Memory B cell (primary cell): ENCODE data around the gene EXOC7.

Source experiments
- ATAC-seq: fragments of 150-1000 bp; cut with Tn5 transposase; 2 replicates; pipeline ENCODE4 v1.10.0; 2021; ENCODE audit warnings: low read depth, mild to moderate bottlenecking, moderate library complexity
- DNase-seq, 2 donors: peaks; one replicate each; pipeline ENCODE4 v3.0.0; 2022; ENCODE audit warnings: low spot score in 2 of 2
- H3K27ac Mint-ChIP-seq: one replicate; pipeline ENCODE4 v1.8.0; 2022; ENCODE audit warnings: mild to moderate bottlenecking, moderate library complexity, mixed read lengths
- H3K27me3 Mint-ChIP-seq: one replicate; pipeline ENCODE4 v1.8.0; 2022; ENCODE audit warnings: mixed read lengths
- H3K36me3 Mint-ChIP-seq: one replicate; pipeline ENCODE4 v1.8.0; 2022; ENCODE audit warnings: mild to moderate bottlenecking, mixed read lengths
- H3K4me1 Mint-ChIP-seq: one replicate; pipeline ENCODE4 v1.8.0; 2022; ENCODE audit warnings: mixed read lengths
- H3K4me3 Mint-ChIP-seq: one replicate; pipeline ENCODE4 v1.8.0; 2022; ENCODE audit warnings: mild to moderate bottlenecking, moderate library complexity, mixed read lengths
- H3K9me3 Mint-ChIP-seq: one replicate; pipeline ENCODE4 v1.8.0; 2022; ENCODE audit warnings: mixed read lengths

Gene EXOC7

GRCh38 chr17:76103274-76104139, at the start of gene EXOC7:
EXOC7 (minus strand) TSS chr17:76103787; CDS start chr17:76103692, 95 bp downstream.
- H3K27me3 Mint-ChIP-seq, result no peaks in the 10 kb centered on the region
- peaks cover 14% of the 10 kb centered on the region for H3K36me3 Mint-ChIP-seq
- DNase-seq, result peak; percentile 90 to 92
- ATAC-seq, result peak; percentile 94
- H3K4me3 Mint-ChIP-seq, result peak within 1 kb of the TSS; percentile 95
- peak within 1 kb of the TSS; percentile 96 for H3K27ac Mint-ChIP-seq
- peaks cover 15% of the 10 kb centered on the region for H3K4me1 Mint-ChIP-seq
- no peaks in the 10 kb centered on the region for H3K9me3 Mint-ChIP-seq

GRCh38 chr17:76153202-76153601, 49.6 kb upstream of the EXOC7 start:
- Mint-ChIP-seq H3K4me1 (no peaks in the 10 kb centered on the region), H3K27me3 (peaks cover 11% of the 10 kb centered on the region), H3K36me3 (no peaks in the 10 kb centered on the region), H3K4me3 (no peak overlapping the region), H3K9me3 (no peaks in the 10 kb centered on the region), H3K27ac (no peak overlapping the region)
- DNase-seq (no peak), ATAC-seq (no peak)

GRCh38 chr17:76152591-76152990, 49.0 kb upstream of the EXOC7 start:
- Mint-ChIP-seq H3K27ac (no peak overlapping the region), H3K27me3 (peaks cover 7% of the 10 kb centered on the region), H3K9me3 (no peaks in the 10 kb centered on the region), H3K4me1 (no peaks in the 10 kb centered on the region), H3K36me3 (no peaks in the 10 kb centered on the region), H3K4me3 (no peak overlapping the region)
- DNase-seq, result no peak
- no peak for ATAC-seq

GRCh38 chr17:76151896-76152454, 48.4 kb upstream of the EXOC7 start:
- ATAC-seq, result no peak
- no peaks in the 10 kb centered on the region for H3K9me3 Mint-ChIP-seq
- no peak overlapping the region for H3K27ac Mint-ChIP-seq
- peaks cover 3% of the 10 kb centered on the region for H3K27me3 Mint-ChIP-seq
- no peak overlapping the region for H3K4me3 Mint-ChIP-seq
- DNase-seq, result no peak
- no peaks in the 10 kb centered on the region for H3K36me3 Mint-ChIP-seq
- H3K4me1 Mint-ChIP-seq, result no peaks in the 10 kb centered on the region

GRCh38 chr17:76150712-76151622, 47.4 kb upstream of the EXOC7 start:
- Mint-ChIP-seq H3K27me3 (no peaks in the 10 kb centered on the region), H3K9me3 (no peaks in the 10 kb centered on the region), H3K4me1 (peaks cover 6% of the 10 kb centered on the region), H3K36me3 (no peaks in the 10 kb centered on the region), H3K4me3 (no peak overlapping the region), H3K27ac (no peak overlapping the region)
- DNase-seq, result no peak
- ATAC-seq, result no peak

GRCh38 chr17:76149214-76149613, 45.6 kb upstream of the EXOC7 start:
- Mint-ChIP-seq H3K9me3 (no peaks in the 10 kb centered on the region), H3K4me1 (peaks cover 19% of the 10 kb centered on the region), H3K27me3 (no peaks in the 10 kb centered on the region), H3K36me3 (no peaks in the 10 kb centered on the region), H3K27ac (peak overlapping the region; percentile 58), H3K4me3 (no peak overlapping the region)
- no peak for DNase-seq
- ATAC-seq, result no peak

GRCh38 chr17:76148015-76148326, 44.4 kb upstream of the EXOC7 start:
- no peak overlapping the region for H3K27ac Mint-ChIP-seq
- H3K36me3 Mint-ChIP-seq, result no peaks in the 10 kb centered on the region
- peaks cover 23% of the 10 kb centered on the region for H3K4me1 Mint-ChIP-seq

GRCh38 chr17:76147211-76148014, 43.8 kb upstream of the EXOC7 start:
- ATAC-seq (no peak), DNase-seq (no peak)
- Mint-ChIP-seq H3K4me3 (no peak overlapping the region), H3K36me3 (no peaks in the 10 kb centered on the region), H3K4me1 (peaks cover 23% of the 10 kb centered on the region), H3K9me3 (no peaks in the 10 kb centered on the region), H3K27me3 (no peaks in the 10 kb centered on the region), H3K27ac (no peak overlapping the region)

More at GRCh38 chr17:76148015-76148326, 44.4 kb upstream of the EXOC7 start:
- no peak for ATAC-seq
- H3K27me3 Mint-ChIP-seq, result no peaks in the 10 kb centered on the region
- no peak overlapping the region for H3K4me3 Mint-ChIP-seq
- no peaks in the 10 kb centered on the region for H3K9me3 Mint-ChIP-seq
- DNase-seq, result no peak

- Mint-ChIP-seq H3K9me3 (no peaks in the 10 kb centered on the region), H3K4me3 (peak overlapping the region; percentile 78), H3K36me3 (no peaks in the 10 kb centered on the region), H3K27ac (peak overlapping the region; percentile 90), H3K4me1 (peaks cover 29% of the 10 kb centered on the region), H3K27me3 (no peaks in the 10 kb centered on the region)
- DNase-seq (no peak), ATAC-seq (no peak)
Observed at GRCh38 chr17:76146053-76146851, 42.7 kb upstream of the EXOC7 start.

- Mint-ChIP-seq H3K9me3 (no peaks in the 10 kb centered on the region), H3K36me3 (no peaks in the 10 kb centered on the region), H3K27me3 (peaks cover 1% of the 10 kb centered on the region), H3K4me3 (peak overlapping the region; percentile 78), H3K4me1 (peaks cover 32% of the 10 kb centered on the region), H3K27ac (peak overlapping the region; percentile 90)
- peak in 1 of 2 donors; percentile 29 for DNase-seq
- peak; percentile 60 for ATAC-seq
Observed at GRCh38 chr17:76145231-76146052, 41.9 kb upstream of the EXOC7 start.

GRCh38 chr17:76142585-76143041, 39.0 kb upstream of the EXOC7 start:
- Mint-ChIP-seq H3K27ac (no peak overlapping the region), H3K9me3 (no peaks in the 10 kb centered on the region), H3K36me3 (no peaks in the 10 kb centered on the region), H3K4me3 (no peak overlapping the region), H3K27me3 (peaks cover 11% of the 10 kb centered on the region), H3K4me1 (peaks cover 38% of the 10 kb centered on the region)
- DNase-seq (no peak), ATAC-seq (no peak)

- Mint-ChIP-seq H3K4me3 (peak overlapping the region; percentile 74), H3K27ac (peak overlapping the region; percentile 85), H3K9me3 (no peaks in the 10 kb centered on the region), H3K27me3 (peaks cover 11% of the 10 kb centered on the region), H3K4me1 (peaks cover 38% of the 10 kb centered on the region), H3K36me3 (no peaks in the 10 kb centered on the region)
- no peak for DNase-seq
- no peak for ATAC-seq
Observed at GRCh38 chr17:76142039-76142584, 38.5 kb upstream of the EXOC7 start.
